ENCODE results near the gene GPX4. TPM values are rescaled to one million over a fixed set of nuclear protein-coding genes. Genes with fewer than 3 reads are reported as not detected.

GPX4 gene
- total and polyA plus RNA-seq, 2 of the 13 experiments (the other 11 are each of a cell fraction or from before 2014, with no cell fraction given) = 535 to 613 TPM

GRCh38 chr19:1102407-1103131, 1.2 kb upstream of the GPX4 start (continued):
- no peak for TF ChIP-seq REL (CRISPR knock-in tag; conservative IDR thresholded peaks at IDR 0.05)
- no peak for TF ChIP-seq ZNF274 (CRISPR knock-in tag; IDR thresholded peaks at IDR 0.05)
- TF ChIP-seq, protein P1, sequence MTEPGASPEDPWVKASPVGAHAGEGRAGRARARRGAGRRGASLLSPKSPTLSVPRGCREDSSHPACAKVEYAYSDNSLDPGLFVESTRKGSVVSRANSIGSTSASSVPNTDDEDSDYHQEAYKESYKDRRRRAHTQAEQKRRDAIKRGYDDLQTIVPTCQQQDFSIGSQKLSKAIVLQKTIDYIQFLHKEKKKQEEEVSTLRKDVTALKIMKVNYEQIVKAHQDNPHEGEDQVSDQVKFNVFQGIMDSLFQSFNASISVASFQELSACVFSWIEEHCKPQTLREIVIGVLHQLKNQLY (CRISPR knock-in tag; IDR thresholded peaks at IDR 0.05) = no peak
- TF ChIP-seq SNAI1 (CRISPR knock-in tag; IDR thresholded peaks at IDR 0.05; ENCODE audit: borderline replicate concordance) = no peak
- 0 out of 2 replicates have a peak, but pooled peaks have one; percentile 49 for TF ChIP-seq SMAD9 (CRISPR knock-in tag; IDR thresholded peaks at IDR 0.05)
- TF ChIP-seq ZMAT5 (CRISPR knock-in tag; IDR thresholded peaks at IDR 0.05; ENCODE audit: borderline replicate concordance, low read depth) = no peak
- TF ChIP-seq ZFP91 (CRISPR knock-in tag; IDR thresholded peaks at IDR 0.05; ENCODE audit: borderline replicate concordance) = no peak
- TF ChIP-seq ZNF557 (CRISPR knock-in tag; IDR thresholded peaks at IDR 0.05) = no peak
- TF ChIP-seq ZNF780A (CRISPR knock-in tag; IDR thresholded peaks at IDR 0.05) = no peak
- TF ChIP-seq, protein P2, sequence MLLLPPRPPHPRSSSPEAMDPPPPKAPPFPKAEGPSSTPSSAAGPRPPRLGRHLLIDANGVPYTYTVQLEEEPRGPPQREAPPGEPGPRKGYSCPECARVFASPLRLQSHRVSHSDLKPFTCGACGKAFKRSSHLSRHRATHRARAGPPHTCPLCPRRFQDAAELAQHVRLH (CRISPR knock-in tag; IDR thresholded peaks at IDR 0.05; ENCODE audit: borderline replicate concordance, low read depth) = no peak
- TF ChIP-seq MIXL1 (CRISPR knock-in tag; IDR thresholded peaks at IDR 0.05) = no peak
- TF ChIP-seq ATRX (CRISPR knock-in tag; IDR thresholded peaks at IDR 0.05; ENCODE audit: borderline replicate concordance) = no peak
- TF ChIP-seq ATF7 (IDR thresholded peaks at IDR 0.05) = no peak
- no peak for TF ChIP-seq ATF7 (CRISPR knock-in tag; IDR thresholded peaks at IDR 0.05)
- TF ChIP-seq KDM5A (IDR thresholded peaks at IDR 0.05; ENCODE audit: borderline replicate concordance, low read length) = no peak
- TF ChIP-seq ZKSCAN1 (IDR thresholded peaks at IDR 0.05; ENCODE audit: low read length) = no peak
- TF ChIP-seq, protein P3, sequence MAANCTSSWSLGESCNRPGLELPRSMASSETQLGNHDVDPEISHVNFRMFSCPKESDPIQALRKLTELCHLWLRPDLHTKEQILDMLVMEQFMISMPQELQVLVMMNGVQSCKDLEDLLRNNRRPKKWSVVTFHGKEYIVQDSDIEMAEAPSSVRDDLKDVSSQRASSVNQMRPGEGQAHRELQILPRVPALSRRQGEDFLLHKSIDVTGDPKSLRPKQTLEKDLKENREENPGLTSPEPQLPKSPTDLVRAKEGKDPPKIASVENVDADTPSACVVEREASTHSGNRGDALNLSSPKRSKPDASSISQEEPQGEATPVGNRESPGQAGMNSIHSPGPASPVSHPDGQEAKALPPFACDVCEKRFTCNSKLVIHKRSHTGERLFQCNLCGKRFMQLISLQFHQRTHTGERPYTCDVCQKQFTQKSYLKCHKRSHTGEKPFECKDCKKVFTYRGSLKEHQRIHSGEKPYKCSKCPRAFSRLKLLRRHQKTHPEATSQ (CRISPR knock-in tag; IDR thresholded peaks at IDR 0.05; ENCODE audit: borderline replicate concordance) = no peak
- no peak for TF ChIP-seq NR2F6 (IDR thresholded peaks at IDR 0.05)
- no peak; the same call in 1 of the 2 replicates for TF ChIP-seq NR2F6 (CRISPR knock-in tag; IDR thresholded peaks at IDR 0.05)
- no peak for TF ChIP-seq PLRG1 (conservative IDR thresholded peaks at IDR 0.05)
- no peak for TF ChIP-seq TBX2 (CRISPR knock-in tag; IDR thresholded peaks at IDR 0.05; ENCODE audit: borderline replicate concordance)
- no peak for TF ChIP-seq SNAPC5 (CRISPR knock-in tag; IDR thresholded peaks at IDR 0.05; ENCODE audit: borderline replicate concordance)
- no peak for TF ChIP-seq NCOA5 (CRISPR knock-in tag; IDR thresholded peaks at IDR 0.05)
- peak; percentile 26; the same call in 1 of the 2 replicates for TF ChIP-seq RXRB (CRISPR knock-in tag; IDR thresholded peaks at IDR 0.05; ENCODE audit: borderline replicate concordance)
- TF ChIP-seq, protein P4, sequence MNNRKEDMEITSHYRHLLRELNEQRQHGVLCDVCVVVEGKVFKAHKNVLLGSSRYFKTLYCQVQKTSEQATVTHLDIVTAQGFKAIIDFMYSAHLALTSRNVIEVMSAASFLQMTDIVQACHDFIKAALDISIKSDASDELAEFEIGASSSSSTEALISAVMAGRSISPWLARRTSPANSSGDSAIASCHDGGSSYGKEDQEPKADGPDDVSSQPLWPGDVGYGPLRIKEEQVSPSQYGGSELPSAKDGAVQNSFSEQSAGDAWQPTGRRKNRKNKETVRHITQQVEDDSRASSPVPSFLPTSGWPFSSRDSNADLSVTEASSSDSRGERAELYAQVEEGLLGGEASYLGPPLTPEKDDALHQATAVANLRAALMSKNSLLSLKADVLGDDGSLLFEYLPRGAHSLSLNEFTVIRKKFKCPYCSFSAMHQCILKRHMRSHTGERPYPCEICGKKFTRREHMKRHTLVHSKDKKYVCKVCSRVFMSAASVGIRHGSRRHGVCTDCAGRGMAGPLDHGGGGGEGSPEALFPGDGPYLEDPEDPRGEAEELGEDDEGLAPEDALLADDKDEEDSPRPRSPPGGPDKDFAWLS (CRISPR knock-in tag; IDR thresholded peaks at IDR 0.05; ENCODE audit: borderline replicate concordance) = no peak
- TF ChIP-seq ZNF644 (CRISPR knock-in tag; IDR thresholded peaks at IDR 0.05; ENCODE audit: low read depth) = no peak
